BJ (cell line): Measurements from ENCODE around the gene ERMP1. TPM values are rescaled to one million over a fixed set of nuclear protein-coding genes. Genes with fewer than 3 reads are reported as not detected.

ENCODE experiments used
- CTCF ChIA-PET: fragments of 350-600 bp; formaldehyde crosslinking; extraction: SDS; loops from one replicate; lab custom pipeline; 2021; ENCODE audit warnings: antibody characterized with exemption, inconsistent platforms; lab: Yijun Ruan, JAX
- POLR2A ChIA-PET: fragments of 300-600 bp; sonication (Branson Sonifier 250); formaldehyde crosslinking; extraction: SDS; loops from one replicate; lab custom pipeline; 2021; ENCODE audit warnings: antibody characterized with exemption; lab: Charles Lee
- DNase-seq: peaks from one replicate; pipeline ENCODE4 v3.0.0-alpha.2; 2011; ENCODE audit warnings: low read depth
- H3K27me3 ChIP-seq: 2 replicates; pipeline ENCODE4 v1.6.0; 2011; ENCODE audit warnings: low read length; ENCODE audit not compliant: control insufficient read depth, insufficient read depth
- H3K36me3 ChIP-seq: 2 replicates; pipeline ENCODE4 v1.5.1; 2011; ENCODE audit warnings: low read length; ENCODE audit not compliant: control insufficient read depth, insufficient read depth
- H3K4me3 ChIP-seq: 2 replicates; pipeline ENCODE4 v1.5.1; 2011; ENCODE audit warnings: low read depth, mild to moderate bottlenecking, control low read depth, low read length
- CTCF ChIP-seq: IDR thresholded peaks from 2 replicates; pipeline ENCODE4 v1.5.1; 2011; ENCODE audit warnings: low read depth, mild to moderate bottlenecking, control low read depth, inconsistent platforms, low read length, moderate library complexity; ENCODE audit not compliant: insufficient read depth
- polyA plus RNA-seq: library from polyadenylated mRNA; depleted of rRNA; stranded (reverse); fragments of >200 nt; gene quantifications from 2 replicates; pipeline ENCODE4 v1.2.3, GENCODE V29; 2011

The ERMP1 gene
- polyA plus RNA-seq, 1 experiment, result 2.3 TPM

- no peak for TF ChIP-seq CTCF
- POLR2A ChIA-PET, result no interaction called here
- Histone ChIP-seq H3K36me3 (no peaks in the 10 kb centered on the region), H3K4me3 (no peak overlapping the region), H3K27me3 (no peaks in the 10 kb centered on the region)
- CTCF ChIA-PET, result interaction anchor here (3.8 kb wide), 1 partner anchor 14 kb away, joined by 23 read pairs; the partner anchor contains the start of gene ERMP1
- no peak for DNase-seq
Observed at GRCh38 chr9:5819174-5819573, 13.7 kb downstream of the ERMP1 start.

GRCh38 chr9:5818424-5819142 is 14.3 kb downstream of the ERMP1 start:
- CTCF ChIA-PET, result interaction anchor here (0.7 to 1.7 kb wide), 3 partner anchors 10 to 17 kb away, joined by 3 to 9 read pairs (median 5); partner anchors contain the start of gene ERMP1
- POLR2A ChIA-PET, result no interaction called here
- DNase-seq, result no peak
- H3K36me3 ChIP-seq, result no peaks in the 10 kb centered on the region
- H3K4me3 ChIP-seq, result no peak overlapping the region
- no peaks in the 10 kb centered on the region for H3K27me3 ChIP-seq
- TF ChIP-seq CTCF, result no peak

GRCh38 chr9:5817862-5818261 is 15.1 kb downstream of the ERMP1 start:
- CTCF ChIA-PET, result interaction anchor here (0.7 to 1.7 kb wide), 4 partner anchors 10 to 17 kb away, joined by 3 to 9 read pairs (median 4); partner anchors contain the start of gene ERMP1
- POLR2A ChIA-PET, result no interaction called here
- peak; percentile 35 for DNase-seq

GRCh38 chr9:5815461-5815860 is 17.5 kb downstream of the ERMP1 start:
- H3K27me3 ChIP-seq, result no peaks in the 10 kb centered on the region
- H3K36me3 ChIP-seq, result no peaks in the 10 kb centered on the region
- no peak overlapping the region for H3K4me3 ChIP-seq
- DNase-seq, result no peak
- POLR2A ChIA-PET, result no interaction called here
- no peak for TF ChIP-seq CTCF
- CTCF ChIA-PET, result no interaction called here

More at GRCh38 chr9:5817862-5818261, 15.1 kb downstream of the ERMP1 start:
- Histone ChIP-seq H3K4me3 (no peak overlapping the region), H3K27me3 (no peaks in the 10 kb centered on the region), H3K36me3 (no peaks in the 10 kb centered on the region)
- TF ChIP-seq CTCF, result no peak

GRCh38 chr9:5813824-5814223 is 19.1 kb downstream of the ERMP1 start:
- POLR2A ChIA-PET, result no interaction called here
- CTCF ChIA-PET, result no interaction called here

More at GRCh38 chr9:5813824-5814223, 19.1 kb downstream of the ERMP1 start:
- no peak overlapping the region for H3K4me3 ChIP-seq
- no peaks in the 10 kb centered on the region for H3K36me3 ChIP-seq
- no peak for DNase-seq
- no peaks in the 10 kb centered on the region for H3K27me3 ChIP-seq
- TF ChIP-seq CTCF, result no peak
